Measurements from ENCODE around the gene DERL3.
A peak's percentile ranks its signal among the peaks of the same experiment; 100 is the strongest.

The DERL3 gene

GRCh38 chr22:23842599-23842998 is 3.8 kb upstream of the DERL3 start:
- no peaks in the 10 kb centered on the region for H3F3A ChIP-seq (ENCODE audit: insufficient read depth, low read length)
- TF ChIP-seq, protein P1, sequence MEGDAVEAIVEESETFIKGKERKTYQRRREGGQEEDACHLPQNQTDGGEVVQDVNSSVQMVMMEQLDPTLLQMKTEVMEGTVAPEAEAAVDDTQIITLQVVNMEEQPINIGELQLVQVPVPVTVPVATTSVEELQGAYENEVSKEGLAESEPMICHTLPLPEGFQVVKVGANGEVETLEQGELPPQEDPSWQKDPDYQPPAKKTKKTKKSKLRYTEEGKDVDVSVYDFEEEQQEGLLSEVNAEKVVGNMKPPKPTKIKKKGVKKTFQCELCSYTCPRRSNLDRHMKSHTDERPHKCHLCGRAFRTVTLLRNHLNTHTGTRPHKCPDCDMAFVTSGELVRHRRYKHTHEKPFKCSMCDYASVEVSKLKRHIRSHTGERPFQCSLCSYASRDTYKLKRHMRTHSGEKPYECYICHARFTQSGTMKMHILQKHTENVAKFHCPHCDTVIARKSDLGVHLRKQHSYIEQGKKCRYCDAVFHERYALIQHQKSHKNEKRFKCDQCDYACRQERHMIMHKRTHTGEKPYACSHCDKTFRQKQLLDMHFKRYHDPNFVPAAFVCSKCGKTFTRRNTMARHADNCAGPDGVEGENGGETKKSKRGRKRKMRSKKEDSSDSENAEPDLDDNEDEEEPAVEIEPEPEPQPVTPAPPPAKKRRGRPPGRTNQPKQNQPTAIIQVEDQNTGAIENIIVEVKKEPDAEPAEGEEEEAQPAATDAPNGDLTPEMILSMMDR (IDR thresholded peaks at IDR 0.05; ENCODE audit: low read length), result no peak
- no peaks in the 10 kb centered on the region for H3K9me2 ChIP-seq (ENCODE audit: low read depth, low read length)
- H3K9me3 ChIP-seq (ENCODE audit: low read length), result no peaks in the 10 kb centered on the region
- no peak overlapping the region for H2AFZ ChIP-seq (ENCODE audit: low read length)
- peak overlapping the region; percentile 88 for H3K27ac ChIP-seq (ENCODE audit: low read depth, low read length, poor library complexity, severe bottlenecking)
- peaks cover 71% of the 10 kb centered on the region for H3K4me1 ChIP-seq (ENCODE audit: insufficient read depth, low read length, severe bottlenecking)
- H3K4me2 ChIP-seq (ENCODE audit: low read length), result no peak overlapping the region
- no peaks in the 10 kb centered on the region for H3K27me3 ChIP-seq (ENCODE audit: insufficient read depth, low read length)
- no peaks in the 10 kb centered on the region for H3K79me2 ChIP-seq (ENCODE audit: insufficient read depth, low read length)
- H3K4me3 ChIP-seq (ENCODE audit: low read depth, low read length, poor library complexity, severe bottlenecking), result no peak overlapping the region
- H4K20me1 ChIP-seq (ENCODE audit: insufficient read depth, low read length), result no peaks in the 10 kb centered on the region
- H3K9ac ChIP-seq (ENCODE audit: low read length), result no peak overlapping the region
- peaks cover 4% of the 10 kb centered on the region; the same call in 1 of the 2 replicates for H3K36me3 ChIP-seq (ENCODE audit: insufficient read depth, low read length)

GRCh38 chr22:23841736-23842445 is 3.1 kb upstream of the DERL3 start:
- Histone ChIP-seq H3K9me3 (ENCODE audit: low read length) (no peaks in the 10 kb centered on the region), H3K9me2 (ENCODE audit: low read depth, low read length) (no peaks in the 10 kb centered on the region), H3K27ac (ENCODE audit: low read depth, low read length, poor library complexity, severe bottlenecking) (no peak overlapping the region), H3K27me3 (ENCODE audit: insufficient read depth, low read length) (no peaks in the 10 kb centered on the region), H3K9ac (ENCODE audit: low read length) (no peak overlapping the region), H3K79me2 (ENCODE audit: insufficient read depth, low read length) (no peaks in the 10 kb centered on the region), H3K4me1 (ENCODE audit: insufficient read depth, low read length, severe bottlenecking) (peaks cover 71% of the 10 kb centered on the region), H4K20me1 (ENCODE audit: insufficient read depth, low read length) (no peaks in the 10 kb centered on the region), H3F3A (ENCODE audit: insufficient read depth, low read length) (no peaks in the 10 kb centered on the region), H3K4me3 (ENCODE audit: low read depth, low read length, poor library complexity, severe bottlenecking) (no peak overlapping the region), H3K4me2 (ENCODE audit: low read length) (no peak overlapping the region), H2AFZ (ENCODE audit: low read length) (no peak overlapping the region), H3K36me3 (ENCODE audit: insufficient read depth, low read length) (peaks cover 8% of the 10 kb centered on the region; the same call in 1 of the 2 replicates)
- no peak for TF ChIP-seq EZH2 (IDR thresholded peaks at IDR 0.05; ENCODE audit: borderline replicate concordance, low read length)
- TF ChIP-seq, protein P1 (IDR thresholded peaks at IDR 0.05; ENCODE audit: low read length), result no peak

DNA sequence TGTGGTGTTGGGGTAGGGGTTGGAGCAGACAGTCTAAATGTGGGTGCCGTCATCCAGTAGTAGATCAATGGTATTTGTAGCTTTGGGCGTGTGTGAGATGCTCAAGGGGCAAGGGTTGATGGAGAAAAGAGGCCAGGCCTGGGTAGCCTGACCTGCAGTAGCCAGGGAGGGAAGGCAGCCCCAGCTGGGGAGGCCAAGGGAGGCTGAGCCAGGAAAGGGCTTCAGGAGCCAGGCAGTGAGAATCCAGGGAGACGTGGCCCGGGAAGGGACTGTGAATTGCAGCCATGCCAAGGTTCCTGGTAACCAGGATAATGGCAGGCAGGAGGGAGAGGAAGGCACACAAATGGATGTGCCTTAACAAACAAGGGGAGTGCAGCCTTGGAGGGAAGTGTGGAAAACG is 2.5 kb upstream of the DERL3 start:
- no peaks in the 10 kb centered on the region for H3K27me3 ChIP-seq (ENCODE audit: insufficient read depth, low read length)
- no peak overlapping the region for H3K4me2 ChIP-seq (ENCODE audit: low read length)
- no peak overlapping the region for H3K4me3 ChIP-seq (ENCODE audit: low read depth, low read length, poor library complexity, severe bottlenecking)
- peaks cover 71% of the 10 kb centered on the region for H3K4me1 ChIP-seq (ENCODE audit: insufficient read depth, low read length, severe bottlenecking)
- H2AFZ ChIP-seq (ENCODE audit: low read length), result no peak overlapping the region
- no peaks in the 10 kb centered on the region for H3K79me2 ChIP-seq (ENCODE audit: insufficient read depth, low read length)
- H3K9me3 ChIP-seq (ENCODE audit: low read length), result no peaks in the 10 kb centered on the region
- H3K9ac ChIP-seq (ENCODE audit: low read length), result no peak overlapping the region
- no peak for TF ChIP-seq EZH2 (IDR thresholded peaks at IDR 0.05; ENCODE audit: borderline replicate concordance, low read length)
- TF ChIP-seq, protein P1 (IDR thresholded peaks at IDR 0.05; ENCODE audit: low read length), result no peak
- no peaks in the 10 kb centered on the region for H4K20me1 ChIP-seq (ENCODE audit: insufficient read depth, low read length)
- H3K36me3 ChIP-seq (ENCODE audit: insufficient read depth, low read length), result peaks cover 14% of the 10 kb centered on the region; the same call in 1 of the 2 replicates
- H3K9me2 ChIP-seq (ENCODE audit: low read depth, low read length), result no peaks in the 10 kb centered on the region
- no peak overlapping the region for H3K27ac ChIP-seq (ENCODE audit: low read depth, low read length, poor library complexity, severe bottlenecking)
- no peaks in the 10 kb centered on the region for H3F3A ChIP-seq (ENCODE audit: insufficient read depth, low read length)
